MM.1S (cell line): ENCODE results near the gene ELMO1.

Source experiments
- DNase-seq: peaks from one replicate; pipeline ENCODE4 v3.0.0-alpha.2; 2015
- H2AFZ ChIP-seq: fragments of 300-600 bp; sonication (generic); 2 replicates; pipeline ENCODE4 v1.6.0; 2016; ENCODE audit warnings: antibody characterized with exemption, low read length
- H3F3A ChIP-seq: fragments of 300-600 bp; sonication (generic); 2 replicates; pipeline ENCODE4 v1.6.1; 2016; ENCODE audit warnings: mild to moderate bottlenecking, antibody characterized with exemption, low read length, moderate library complexity, mixed read lengths; ENCODE audit not compliant: insufficient read depth
- H3K27ac ChIP-seq: fragments of 300-600 bp; sonication (generic); 2 replicates; pipeline ENCODE4 v1.5.1; 2016; ENCODE audit warnings: mild to moderate bottlenecking, low read length
- H3K27me3 ChIP-seq: fragments of 300-600 bp; sonication (generic); replicated peaks from 2 replicates; pipeline ENCODE4 v1.6.0; 2016; ENCODE audit warnings: low read length; ENCODE audit not compliant: insufficient read depth
- H3K36me3 ChIP-seq: fragments of 300-600 bp; sonication (generic); replicated peaks from 2 replicates; pipeline ENCODE4 v1.6.1; 2016; ENCODE audit warnings: mild to moderate bottlenecking, low read length, mixed read lengths; ENCODE audit not compliant: insufficient read depth
- H3K4me1 ChIP-seq: fragments of 300-600 bp; sonication (generic); 2 replicates; pipeline ENCODE4 v1.6.1; 2016; ENCODE audit warnings: low read length, mixed read lengths
- H3K4me2 ChIP-seq: fragments of 300-600 bp; sonication (generic); 2 replicates; pipeline ENCODE4 v1.6.0; 2016; ENCODE audit warnings: low read depth, low read length
- H3K4me3 ChIP-seq: fragments of 300-600 bp; sonication (generic); 2 replicates; pipeline ENCODE4 v1.5.1; 2016; ENCODE audit warnings: low read length, mixed read lengths
- H3K79me2 ChIP-seq: fragments of 300-600 bp; sonication (generic); 2 replicates; pipeline ENCODE4 v1.6.1; 2016; ENCODE audit warnings: mixed run types, low read length, mixed read lengths
- H3K9ac ChIP-seq: fragments of 300-600 bp; sonication (generic); 2 replicates; pipeline ENCODE4 v1.6.1; 2016; ENCODE audit warnings: low read length, mixed read lengths
- H3K9me2 ChIP-seq: fragments of 300-600 bp; sonication (generic); replicated peaks from 2 replicates; pipeline ENCODE4 v1.6.1; 2016; ENCODE audit warnings: mild to moderate bottlenecking, low read length, mixed read lengths; ENCODE audit not compliant: insufficient read depth
- H3K9me3 ChIP-seq: fragments of 300-600 bp; sonication (generic); replicated peaks from 2 replicates; pipeline ENCODE4 v1.6.1; 2016; ENCODE audit warnings: mild to moderate bottlenecking, low read length, mixed read lengths; ENCODE audit not compliant: insufficient read depth
- H4K20me1 ChIP-seq: fragments of 300-600 bp; sonication (generic); 2 replicates; pipeline ENCODE4 v1.6.1; 2016; ENCODE audit warnings: mild to moderate bottlenecking, low read length, moderate library complexity, mixed read lengths; ENCODE audit not compliant: insufficient read depth
- EZH2 ChIP-seq: fragments of 300-600 bp; sonication (generic); optimal IDR thresholded peaks from 2 replicates; pipeline ENCODE3; 2017; ENCODE audit warnings: low read depth, mild to moderate bottlenecking, antibody characterized with exemption, low read length, mixed read lengths
- EZH2phosphoT487 ChIP-seq: fragments of 300-600 bp; sonication (generic); IDR thresholded peaks from 2 replicates; pipeline ENCODE4 v1.6.1; 2018; ENCODE audit warnings: antibody characterized with exemption, low read length
- TF ChIP-seq, protein P1 (sequence below): fragments of 300-600 bp; sonication (generic); IDR thresholded peaks from 2 replicates; pipeline ENCODE4 v1.5.1; 2016; ENCODE audit warnings: antibody characterized with exemption, low read length, mixed read lengths

The ELMO1 gene

GRCh38 chr7:37327288-37327687 is 121.4 kb downstream of the ELMO1 start:
- Histone ChIP-seq H3K27ac (no peak overlapping the region), H4K20me1 (peaks cover 41% of the 10 kb centered on the region), H3K9me2 (no peaks in the 10 kb centered on the region), H3F3A (no peaks in the 10 kb centered on the region; the same call in 1 of the 2 replicates), H3K9ac (no peak overlapping the region), H3K79me2 (peaks cover 99% of the 10 kb centered on the region), H3K9me3 (no peaks in the 10 kb centered on the region), H2AFZ (no peak overlapping the region), H3K4me2 (no peak overlapping the region), H3K36me3 (peaks cover 8% of the 10 kb centered on the region), H3K27me3 (no peaks in the 10 kb centered on the region), H3K4me1 (no peaks in the 10 kb centered on the region), H3K4me3 (no peak overlapping the region)
- TF ChIP-seq, protein P1, sequence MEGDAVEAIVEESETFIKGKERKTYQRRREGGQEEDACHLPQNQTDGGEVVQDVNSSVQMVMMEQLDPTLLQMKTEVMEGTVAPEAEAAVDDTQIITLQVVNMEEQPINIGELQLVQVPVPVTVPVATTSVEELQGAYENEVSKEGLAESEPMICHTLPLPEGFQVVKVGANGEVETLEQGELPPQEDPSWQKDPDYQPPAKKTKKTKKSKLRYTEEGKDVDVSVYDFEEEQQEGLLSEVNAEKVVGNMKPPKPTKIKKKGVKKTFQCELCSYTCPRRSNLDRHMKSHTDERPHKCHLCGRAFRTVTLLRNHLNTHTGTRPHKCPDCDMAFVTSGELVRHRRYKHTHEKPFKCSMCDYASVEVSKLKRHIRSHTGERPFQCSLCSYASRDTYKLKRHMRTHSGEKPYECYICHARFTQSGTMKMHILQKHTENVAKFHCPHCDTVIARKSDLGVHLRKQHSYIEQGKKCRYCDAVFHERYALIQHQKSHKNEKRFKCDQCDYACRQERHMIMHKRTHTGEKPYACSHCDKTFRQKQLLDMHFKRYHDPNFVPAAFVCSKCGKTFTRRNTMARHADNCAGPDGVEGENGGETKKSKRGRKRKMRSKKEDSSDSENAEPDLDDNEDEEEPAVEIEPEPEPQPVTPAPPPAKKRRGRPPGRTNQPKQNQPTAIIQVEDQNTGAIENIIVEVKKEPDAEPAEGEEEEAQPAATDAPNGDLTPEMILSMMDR: no peak
- TF ChIP-seq EZH2: no peak
- no peak for TF ChIP-seq EZH2phosphoT487
- no peak for DNase-seq

DNA sequence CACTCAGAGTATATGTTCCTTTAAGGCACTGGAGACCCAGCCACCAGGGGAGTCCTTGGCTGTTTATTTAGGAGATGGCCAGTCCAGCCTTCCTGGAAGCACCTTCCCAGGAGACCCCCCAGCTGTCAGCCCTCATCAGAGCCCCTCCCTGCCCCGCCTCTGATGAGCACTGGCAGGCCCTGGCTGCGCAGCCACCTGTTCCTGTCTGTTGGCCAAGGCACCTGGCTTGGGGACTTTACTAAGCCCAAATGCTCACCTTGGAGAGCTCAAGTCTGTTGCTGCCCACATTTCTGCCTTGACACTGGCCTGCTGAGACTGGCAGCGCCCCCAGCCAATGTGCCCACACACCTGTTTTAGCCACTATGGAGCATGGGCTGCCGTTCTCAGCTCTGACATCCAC is 124.7 kb downstream of the ELMO1 start:
- no peak overlapping the region for H3K9ac ChIP-seq
- no peak for DNase-seq
- peaks cover 22% of the 10 kb centered on the region; the same call in 1 of the 2 replicates for H4K20me1 ChIP-seq
- H3K79me2 ChIP-seq: peaks cover 98% of the 10 kb centered on the region
- no peak overlapping the region for H3K27ac ChIP-seq
- H2AFZ ChIP-seq: no peak overlapping the region
- TF ChIP-seq, protein P1: no peak
- no peak for TF ChIP-seq EZH2
- peaks cover 8% of the 10 kb centered on the region for H3K36me3 ChIP-seq
- H3K9me2 ChIP-seq: no peaks in the 10 kb centered on the region
- H3K27me3 ChIP-seq: no peaks in the 10 kb centered on the region
- no peaks in the 10 kb centered on the region; the same call in 1 of the 2 replicates for H3F3A ChIP-seq
- H3K4me1 ChIP-seq: no peaks in the 10 kb centered on the region
- H3K4me2 ChIP-seq: no peak overlapping the region
- H3K9me3 ChIP-seq: no peaks in the 10 kb centered on the region
- no peak overlapping the region for H3K4me3 ChIP-seq

- Histone ChIP-seq H4K20me1 (peaks cover 25% of the 10 kb centered on the region; the same call in 1 of the 2 replicates), H3K9me3 (no peaks in the 10 kb centered on the region), H3K79me2 (peaks cover 98% of the 10 kb centered on the region)
Measured at GRCh38 chr7:37322831-37323230, 125.8 kb downstream of the ELMO1 start.

More at GRCh38 chr7:37322831-37323230, 125.8 kb downstream of the ELMO1 start:
- H2AFZ ChIP-seq: no peak overlapping the region
- H3K4me3 ChIP-seq: no peak overlapping the region
- H3K36me3 ChIP-seq: peaks cover 8% of the 10 kb centered on the region
- no peaks in the 10 kb centered on the region for H3K9me2 ChIP-seq
- H3K4me1 ChIP-seq: no peaks in the 10 kb centered on the region
- H3K27ac ChIP-seq: no peak overlapping the region
- no peak overlapping the region for H3K9ac ChIP-seq
- no peaks in the 10 kb centered on the region for H3K27me3 ChIP-seq
- TF ChIP-seq EZH2 (no peak), EZH2phosphoT487 (no peak)
- TF ChIP-seq, protein P1: no peak
- H3F3A ChIP-seq: no peaks in the 10 kb centered on the region; the same call in 1 of the 2 replicates
- no peak overlapping the region for H3K4me2 ChIP-seq
- no peak for DNase-seq
